ENCODE results near the gene XRCC4.

Gene XRCC4

DNA sequence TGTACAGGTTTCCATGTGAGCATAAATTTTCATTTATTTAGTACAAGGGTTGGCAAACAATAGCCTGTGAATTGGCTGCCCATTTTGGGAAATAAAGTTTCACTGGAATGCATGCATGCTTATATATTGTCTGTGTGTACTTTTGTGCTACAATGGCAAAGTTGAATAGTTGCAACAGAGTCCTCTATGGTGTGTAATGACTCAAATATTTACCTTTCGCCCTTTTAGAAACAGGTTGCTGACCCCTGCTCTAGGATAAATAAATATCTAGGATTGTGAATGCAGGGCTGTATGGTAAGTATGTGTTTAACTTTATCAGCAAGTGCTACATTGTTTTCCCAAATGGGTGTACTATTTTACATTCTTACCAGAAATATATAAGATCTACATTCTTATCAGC, 47.2 kb downstream of the XRCC4 start:
- no peak for DNase-seq

DNA sequence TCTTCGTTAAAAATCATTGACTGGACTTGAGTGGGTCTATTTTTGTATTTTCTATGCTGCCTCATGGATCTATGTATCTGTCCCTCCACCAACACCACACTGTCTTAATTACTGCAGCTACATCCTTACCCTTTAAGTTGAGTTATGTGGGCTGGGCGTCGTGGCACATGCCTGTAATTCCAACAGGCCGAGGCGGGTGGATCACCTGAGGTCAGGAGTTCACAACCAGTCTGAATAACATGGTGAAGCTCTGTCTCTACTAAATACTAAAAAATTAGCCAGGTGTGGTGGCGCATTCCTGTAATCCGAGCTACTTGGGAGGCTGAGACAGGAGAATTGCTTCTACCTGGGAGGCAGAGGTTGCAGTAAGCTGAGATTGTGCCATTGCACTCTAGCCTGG, 48.2 kb downstream of the XRCC4 start:
- no peak for DNase-seq

DNA sequence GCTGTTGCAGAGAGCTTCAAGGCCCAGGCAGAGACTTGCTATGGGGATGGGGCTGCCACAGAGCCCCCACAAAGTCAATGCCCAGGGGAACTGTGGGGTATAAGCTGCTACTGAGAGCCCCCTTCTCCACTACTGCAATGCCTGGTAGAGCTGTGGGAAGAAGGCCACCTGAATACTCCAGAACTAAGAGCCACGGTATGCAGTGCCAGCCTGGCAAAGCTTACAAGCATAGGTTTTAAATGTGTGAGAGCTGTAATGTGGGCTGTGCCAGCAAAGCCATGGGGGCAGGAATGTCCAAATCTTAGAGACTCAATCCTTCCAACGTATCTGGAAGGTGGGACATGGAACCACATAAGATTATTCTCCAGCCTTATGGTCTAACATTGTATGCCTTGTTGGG, 49.2 kb downstream of the XRCC4 start:
- no peak for DNase-seq

DNA sequence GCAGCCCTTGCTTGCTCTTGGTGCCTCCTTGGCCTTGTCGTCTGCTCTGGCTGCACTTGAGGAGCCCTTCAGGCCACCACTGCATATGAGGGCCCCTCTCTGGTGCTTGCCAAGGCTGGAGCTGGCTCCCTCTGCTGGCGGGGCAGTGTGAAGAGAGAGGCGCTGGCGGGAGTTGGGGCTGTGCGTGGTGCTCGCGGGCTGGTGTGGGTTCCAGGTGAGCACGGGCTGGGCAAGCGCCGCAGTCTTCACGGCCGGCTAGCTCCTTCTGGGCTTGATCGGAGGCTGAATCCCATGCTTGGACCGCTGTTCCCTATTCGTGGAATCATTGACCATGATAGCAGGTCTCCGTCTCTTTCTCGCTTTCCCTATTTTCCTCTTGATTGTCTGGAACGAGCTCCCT, 56.5 kb downstream of the XRCC4 start:
- DNase-seq = no peak

DNA sequence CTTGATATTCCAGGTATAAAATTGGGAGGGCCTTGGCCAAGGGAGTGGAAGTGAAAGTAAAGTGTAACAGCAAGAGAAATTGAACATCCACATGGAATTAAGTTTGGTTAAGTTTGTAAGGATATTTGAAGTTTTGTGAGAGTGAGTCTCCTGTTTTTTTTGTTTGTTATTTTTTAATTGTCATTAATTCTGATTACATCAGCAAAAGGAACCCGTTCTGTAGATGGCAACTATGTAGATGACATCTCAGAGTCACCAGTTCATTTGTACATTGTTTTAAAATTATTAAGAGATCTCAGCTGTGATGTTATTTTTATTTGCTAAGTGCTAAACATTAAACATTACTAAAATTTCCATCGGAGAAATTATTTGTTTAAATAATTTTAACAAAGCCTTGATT, 65.2 kb downstream of the XRCC4 start:
- no peak for DNase-seq

DNA sequence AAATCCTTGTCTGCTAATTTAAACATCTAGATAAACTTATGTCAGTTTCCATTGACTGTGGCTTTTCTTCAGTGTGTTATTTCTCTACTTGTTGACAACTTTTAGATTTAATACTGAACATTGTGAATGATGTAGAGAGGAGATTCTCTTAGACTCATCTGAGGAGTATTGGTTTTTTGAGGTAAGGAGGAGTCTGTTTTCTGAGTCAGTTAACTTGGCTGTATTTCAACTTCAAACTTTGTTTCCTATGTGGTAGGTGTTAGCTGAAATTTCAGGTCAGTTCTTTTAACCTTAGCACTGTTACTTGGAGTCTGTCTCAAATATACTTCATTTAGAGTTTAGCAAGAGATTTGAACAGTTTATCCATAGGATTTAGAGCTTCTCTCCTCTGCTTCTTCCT, 67.9 kb downstream of the XRCC4 start:
- no peak for DNase-seq

DNA sequence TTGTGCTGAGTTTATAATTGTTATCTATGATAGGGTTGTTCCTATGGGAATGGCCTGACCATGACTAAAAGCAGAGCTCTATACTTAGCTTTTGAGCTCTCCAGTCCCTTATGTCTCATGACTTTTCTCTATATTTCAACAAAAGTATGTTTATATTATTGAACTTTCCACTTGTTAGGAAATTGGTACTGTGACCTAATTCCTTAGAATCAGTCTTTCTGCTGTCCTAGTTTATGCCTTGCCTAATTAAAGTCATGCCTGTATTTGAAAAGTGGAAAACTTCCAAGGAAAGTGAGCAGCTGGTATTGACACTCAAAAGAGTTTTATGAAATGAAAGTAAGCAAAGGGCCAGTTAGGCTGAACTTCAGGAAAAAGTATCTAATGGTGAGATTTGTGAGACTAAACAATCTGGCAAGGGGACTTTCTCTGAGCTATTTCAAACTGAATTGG, 68.6 kb downstream of the XRCC4 start:
- no peak for DNase-seq

DNA sequence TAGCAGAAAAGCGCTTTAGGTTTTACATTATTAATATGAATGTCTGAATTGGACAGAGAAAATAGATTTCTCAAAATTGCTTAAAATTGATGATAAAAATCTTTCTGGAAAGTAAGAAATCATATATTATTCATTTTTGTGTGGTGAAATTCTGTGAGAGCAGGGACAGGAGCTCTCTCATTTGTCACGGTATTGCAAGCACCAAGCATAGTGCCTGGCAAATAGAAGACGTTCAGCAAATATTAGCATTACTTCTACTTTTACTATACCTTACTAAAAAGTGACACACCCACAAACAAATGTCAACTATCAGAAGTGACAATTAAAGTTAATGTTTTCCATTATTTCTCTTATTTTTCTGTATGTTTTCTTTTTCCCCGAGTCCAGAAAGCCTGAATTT, 69.1 kb downstream of the XRCC4 start:
- no peak for DNase-seq

DNA sequence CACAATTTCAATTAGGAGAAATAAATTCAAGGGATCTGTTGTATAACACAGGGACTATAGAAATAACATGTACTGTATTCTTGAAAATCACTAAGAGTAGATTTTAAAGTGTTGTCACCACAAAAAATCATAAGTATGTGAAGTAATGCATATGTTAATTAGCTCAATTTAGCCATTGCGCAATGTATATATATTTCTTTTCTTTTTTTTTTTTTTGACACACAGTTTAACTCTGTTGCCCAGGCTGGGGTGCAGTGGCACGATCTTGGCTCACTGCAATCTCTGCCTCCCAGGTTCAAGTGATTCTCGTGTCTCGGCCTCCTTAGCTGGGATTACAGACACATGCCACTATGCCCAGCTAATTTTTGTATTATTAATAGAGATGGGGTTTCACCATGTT, 70.2 kb downstream of the XRCC4 start:
- DNase-seq = no peak

DNA sequence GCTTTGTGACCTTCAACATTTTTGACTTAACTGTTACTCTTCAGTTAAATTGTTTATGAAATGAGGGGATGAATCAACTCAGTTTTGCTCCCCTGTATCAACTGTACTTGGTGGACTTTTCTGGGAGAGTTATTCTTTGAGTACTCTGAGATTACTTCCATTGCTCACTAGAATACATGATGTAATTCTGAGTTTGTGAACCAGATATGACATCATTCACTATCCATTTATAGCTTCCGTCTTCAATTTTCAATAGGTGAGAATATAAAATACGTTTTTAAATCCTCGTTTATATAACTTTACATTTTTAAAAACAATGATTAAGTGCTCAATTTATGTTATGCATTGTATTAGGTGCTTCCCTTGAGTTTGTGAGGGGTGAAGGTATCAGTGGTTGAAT, 71.0 kb downstream of the XRCC4 start:
- DNase-seq = no peak

DNA sequence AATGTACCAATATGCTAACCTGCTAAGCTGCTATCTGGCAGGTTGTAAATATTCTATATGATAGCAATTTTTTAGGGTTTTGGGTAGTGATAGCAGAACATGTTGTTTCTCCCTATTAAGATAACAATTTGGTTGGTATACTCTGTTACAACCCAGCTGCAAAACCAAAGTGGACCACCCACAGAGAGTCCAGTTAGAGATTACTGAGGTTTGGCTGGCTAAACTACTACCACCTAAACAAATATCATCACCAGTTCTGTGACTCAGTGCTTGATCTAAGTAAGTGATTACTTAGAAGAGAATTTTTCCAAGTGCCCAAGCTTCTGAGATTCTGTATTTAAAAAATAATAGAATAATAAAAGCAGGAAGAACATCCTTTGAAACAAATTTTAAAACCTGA, 72.3 kb downstream of the XRCC4 start:
- no peak for DNase-seq

DNA sequence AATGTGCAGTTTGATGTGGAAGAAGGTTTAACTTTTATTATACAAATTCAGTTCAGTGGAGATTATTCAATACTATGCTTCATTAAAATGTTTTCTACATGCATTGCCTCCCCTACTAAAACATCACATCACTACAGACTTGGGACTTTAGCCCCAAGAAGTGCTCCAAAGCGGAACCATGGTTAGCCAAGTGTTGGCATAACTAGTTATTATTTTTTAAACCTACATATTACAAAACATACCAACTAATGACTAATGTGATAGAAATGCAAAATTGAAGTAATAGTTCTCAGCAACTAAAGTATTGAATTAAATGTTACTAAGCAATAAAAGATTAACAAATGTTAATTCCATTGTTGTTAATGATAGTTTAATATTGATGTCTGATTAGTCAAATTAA, 74.5 kb downstream of the XRCC4 start:
- no peak for DNase-seq

DNA sequence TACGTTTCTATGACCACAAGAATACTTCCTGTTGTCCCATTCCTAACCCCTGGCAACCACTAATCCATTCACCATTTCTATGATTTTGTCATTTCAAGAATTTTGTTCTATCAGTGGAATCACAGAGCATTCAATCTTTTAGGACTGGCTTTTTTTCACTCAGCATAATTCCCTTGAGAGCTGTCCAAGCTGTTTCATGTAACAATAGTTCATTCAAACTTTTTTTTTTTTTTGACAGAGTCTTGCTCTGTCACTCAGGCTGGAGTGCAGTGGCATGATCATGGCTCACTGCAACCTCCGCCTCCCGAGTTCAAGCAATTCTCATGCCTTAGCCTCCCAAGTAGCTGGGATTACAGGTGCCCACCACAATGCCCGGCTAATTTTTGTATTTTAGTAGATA, 75.6 kb downstream of the XRCC4 start:
- DNase-seq = peak; percentile 4

DNA sequence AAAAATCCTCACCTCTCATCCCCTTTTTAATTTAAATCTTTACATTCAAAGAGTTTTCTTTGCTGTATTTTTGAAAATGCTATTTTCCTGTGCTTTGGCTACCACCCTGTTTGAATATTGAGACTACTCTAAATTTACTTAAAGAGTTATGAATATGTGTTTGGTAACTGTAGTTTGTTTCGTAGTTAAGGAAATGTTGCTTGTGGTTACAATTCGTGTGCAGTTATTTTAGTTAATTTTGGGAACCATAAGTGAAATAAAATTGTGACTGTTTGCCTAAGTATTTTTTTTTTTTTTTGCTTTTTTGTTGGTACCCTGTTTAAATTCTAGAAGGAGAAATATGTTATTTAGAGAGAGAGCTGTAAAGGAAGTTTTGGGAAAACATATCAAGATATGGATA, 78.7 kb downstream of the XRCC4 start:
- no peak for DNase-seq

DNA sequence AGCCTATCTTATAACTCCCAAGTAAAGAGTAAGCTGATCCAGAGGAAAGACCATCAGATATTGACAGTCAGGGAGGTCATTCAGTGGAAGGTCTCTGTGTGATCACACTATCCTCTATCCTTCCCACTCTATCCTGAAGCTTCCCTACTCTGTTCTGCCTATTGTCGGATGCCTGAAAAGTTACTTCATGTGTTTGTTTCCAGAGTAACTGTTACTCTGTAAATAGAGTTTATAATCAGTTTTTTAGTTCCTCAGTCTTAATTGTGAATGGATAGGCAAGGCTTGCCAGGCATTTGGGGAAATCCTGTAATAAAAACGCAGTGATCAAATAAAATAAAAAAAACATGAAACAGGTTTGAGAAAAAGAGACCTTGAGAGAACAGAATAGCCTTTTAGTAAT, 79.8 kb downstream of the XRCC4 start:
- no peak for DNase-seq

DNA sequence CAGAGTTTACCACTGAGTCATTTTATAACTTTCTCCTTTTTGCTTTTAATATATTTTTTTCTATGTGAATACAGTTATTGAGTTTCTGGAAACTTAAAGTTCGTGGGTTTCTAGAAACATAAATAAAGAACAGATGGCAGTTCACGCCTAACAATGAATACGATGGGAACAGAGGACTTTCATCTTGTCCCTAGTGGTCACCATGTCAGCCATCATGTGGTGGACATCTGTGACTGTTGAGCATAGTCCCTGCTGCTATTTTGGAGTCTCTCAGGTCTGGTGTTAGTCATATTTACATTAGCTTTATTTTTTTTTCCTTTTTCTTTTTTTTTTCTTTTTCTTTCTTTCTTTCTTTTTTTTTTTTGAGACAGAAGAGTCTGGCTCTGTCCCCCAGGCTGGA, 85.3 kb downstream of the XRCC4 start:
- DNase-seq = no peak

DNA sequence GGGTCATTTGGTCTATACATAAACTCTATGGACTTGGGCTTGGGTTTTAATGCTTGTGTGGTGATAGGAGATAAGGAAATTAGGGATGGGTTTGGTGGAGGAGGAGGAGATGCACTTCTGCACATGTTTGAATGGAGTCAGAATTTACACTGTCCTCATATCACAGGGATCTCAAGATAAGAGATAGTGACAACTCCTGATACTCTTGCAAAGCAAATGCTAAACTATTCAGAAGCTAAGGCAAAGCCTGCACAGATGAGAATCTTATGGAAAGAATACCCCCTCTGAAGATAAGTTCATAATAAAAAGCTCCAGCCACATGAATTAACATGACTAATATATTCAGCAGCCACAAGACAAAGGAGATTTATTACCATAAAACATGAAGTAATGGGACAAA, 90.2 kb downstream of the XRCC4 start:
- no peak for DNase-seq

DNA sequence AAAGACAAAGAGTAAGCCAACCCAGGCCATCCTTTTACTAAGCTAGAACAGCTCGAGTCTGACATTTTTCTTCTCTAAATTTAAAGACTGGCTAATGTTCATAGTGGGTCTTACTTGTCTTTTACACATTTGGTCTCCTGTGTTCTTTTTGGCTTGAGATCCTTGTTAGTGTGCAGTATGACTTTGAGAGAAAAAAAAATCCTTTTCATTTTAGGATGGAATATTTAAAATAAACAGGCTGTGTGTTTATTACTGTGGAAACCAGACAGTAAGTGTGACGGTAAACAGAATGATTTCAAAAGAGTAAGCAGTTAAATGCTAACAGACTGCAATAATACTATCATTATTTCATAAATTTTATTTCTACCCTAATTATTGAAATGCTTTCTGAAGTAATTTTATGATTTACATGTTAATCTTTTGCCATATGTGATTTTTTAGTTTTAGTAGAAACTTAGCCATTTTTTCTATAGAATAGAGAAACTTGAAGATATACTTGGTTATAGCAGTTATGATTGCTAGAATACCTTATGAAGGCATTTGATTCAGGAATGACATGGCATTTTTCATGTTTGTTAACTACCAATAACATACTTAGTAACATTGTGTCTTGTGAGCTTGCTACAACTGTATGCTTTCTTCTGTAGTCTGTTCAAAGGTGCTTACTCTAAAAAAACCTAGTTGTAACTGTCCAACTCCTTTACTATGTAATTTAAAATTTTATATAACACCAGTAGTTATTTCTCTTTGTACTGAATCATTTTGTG, 92.4 kb downstream of the XRCC4 start:
- no peak for DNase-seq

DNA sequence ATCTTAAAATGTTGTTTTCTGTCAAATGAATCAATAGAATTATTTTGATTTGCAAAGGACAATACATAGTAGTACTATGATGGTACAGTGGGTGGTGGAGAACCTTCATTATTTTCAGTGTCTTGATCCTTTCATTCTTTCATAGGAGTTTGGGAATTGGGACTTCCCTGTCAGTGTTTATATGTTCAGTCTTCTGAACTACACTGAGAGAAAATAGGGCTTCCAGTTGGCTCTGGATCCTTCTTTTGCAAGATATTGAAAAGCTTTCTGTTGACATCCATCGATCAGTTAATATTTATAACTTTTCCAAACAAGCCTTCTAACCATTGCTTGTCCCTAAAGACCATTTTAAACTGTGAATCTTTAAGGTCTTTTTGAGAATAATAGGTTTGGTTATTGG, 94.7 kb downstream of the XRCC4 start:
- DNase-seq = no peak

DNA sequence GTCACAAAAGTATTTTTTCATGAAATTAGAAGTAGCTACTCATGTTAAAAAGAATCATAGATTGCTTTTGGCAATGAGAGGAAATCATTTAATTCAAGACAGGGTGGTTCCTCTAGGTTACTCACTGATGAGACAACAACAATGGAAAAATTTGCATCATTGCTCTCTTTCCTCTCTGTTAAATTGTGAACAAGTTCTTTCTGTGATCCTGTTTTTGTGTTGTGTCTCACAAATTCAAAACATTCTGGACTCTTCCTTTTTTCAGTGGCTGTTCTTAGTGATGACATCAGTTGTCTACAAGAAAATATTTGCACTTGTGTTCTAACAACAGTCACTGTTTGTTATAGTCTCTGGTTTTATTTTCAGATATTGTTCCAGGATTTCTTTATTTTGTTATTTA, 95.3 kb downstream of the XRCC4 start:
- DNase-seq = no peak

DNA sequence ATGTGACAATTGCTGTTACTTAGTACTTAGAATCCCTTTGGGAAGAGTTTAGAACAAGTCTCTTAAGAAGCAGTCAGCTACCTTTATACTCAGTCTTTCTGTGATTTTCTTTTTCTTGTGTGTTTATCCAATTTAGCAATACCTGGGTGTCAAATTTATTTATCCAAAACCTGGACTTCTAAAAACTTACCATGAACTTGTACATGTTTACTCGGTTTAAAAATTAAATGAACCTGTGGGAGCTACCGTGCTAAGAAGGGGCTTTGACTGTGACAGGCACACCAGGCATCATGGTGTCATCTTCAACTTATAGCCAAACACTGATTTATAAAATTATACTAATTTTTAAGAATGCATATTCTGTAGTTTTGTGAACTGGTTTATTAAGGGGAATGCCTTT, 96.5 kb downstream of the XRCC4 start:
- DNase-seq = no peak

DNA sequence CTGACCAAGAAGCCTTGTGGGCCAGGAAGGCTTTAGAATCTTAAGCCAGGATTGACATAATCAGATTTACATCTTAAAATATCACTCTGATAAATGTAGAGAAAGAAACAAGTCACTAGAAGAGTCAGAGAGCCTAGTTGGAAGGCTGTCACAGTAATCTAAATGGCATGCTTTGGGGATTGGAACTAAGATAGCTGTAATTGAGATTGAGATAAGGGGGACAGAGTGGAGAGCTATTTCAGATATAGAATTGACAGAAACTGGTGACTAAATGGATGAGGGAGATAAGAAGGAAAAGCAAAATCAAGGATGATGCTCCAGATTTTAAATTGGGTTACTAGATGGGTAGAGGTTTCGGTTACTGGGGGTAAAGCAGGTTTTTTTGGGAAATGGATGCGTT, 100.5 kb downstream of the XRCC4 start:
- DNase-seq = no peak

DNA sequence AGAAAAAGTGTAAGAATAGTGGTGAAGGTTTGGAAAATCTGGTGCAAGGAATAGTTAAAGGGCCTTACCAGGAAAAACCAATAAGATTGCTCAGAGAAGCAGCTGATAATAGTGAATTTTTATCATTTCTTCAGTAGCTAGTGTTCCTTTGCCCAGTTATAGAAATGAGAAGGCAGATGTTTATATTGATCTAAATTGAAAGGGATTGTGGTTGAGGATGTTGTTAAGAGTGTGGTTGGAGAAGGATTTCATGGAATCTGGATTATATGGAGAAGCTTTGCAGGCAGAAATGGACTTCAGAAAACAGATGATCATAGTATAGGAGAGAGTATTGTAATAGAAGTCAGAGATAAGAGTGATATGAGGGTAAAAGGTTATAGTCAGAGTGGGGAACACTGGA, 102.6 kb downstream of the XRCC4 start:
- no peak for DNase-seq

DNA sequence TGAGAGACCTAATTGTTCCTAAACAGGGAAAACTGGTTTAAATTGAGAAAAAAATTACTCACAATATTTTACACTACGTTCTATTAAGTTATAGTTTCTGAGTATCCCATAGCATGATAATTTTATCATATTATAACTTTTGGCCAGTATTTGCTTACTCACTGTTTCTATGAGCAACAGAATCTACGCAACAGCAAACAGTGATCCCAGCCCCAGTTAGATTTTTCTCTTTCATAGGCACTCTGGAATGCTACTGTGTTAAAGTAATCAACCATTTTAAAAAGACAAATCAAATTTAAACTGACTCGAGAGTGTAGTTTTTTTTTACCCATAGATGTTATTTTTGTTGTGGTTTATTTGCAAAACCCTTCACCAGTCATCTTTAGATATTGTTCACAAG, 107.2 kb downstream of the XRCC4 start:
- DNase-seq = no peak

DNA sequence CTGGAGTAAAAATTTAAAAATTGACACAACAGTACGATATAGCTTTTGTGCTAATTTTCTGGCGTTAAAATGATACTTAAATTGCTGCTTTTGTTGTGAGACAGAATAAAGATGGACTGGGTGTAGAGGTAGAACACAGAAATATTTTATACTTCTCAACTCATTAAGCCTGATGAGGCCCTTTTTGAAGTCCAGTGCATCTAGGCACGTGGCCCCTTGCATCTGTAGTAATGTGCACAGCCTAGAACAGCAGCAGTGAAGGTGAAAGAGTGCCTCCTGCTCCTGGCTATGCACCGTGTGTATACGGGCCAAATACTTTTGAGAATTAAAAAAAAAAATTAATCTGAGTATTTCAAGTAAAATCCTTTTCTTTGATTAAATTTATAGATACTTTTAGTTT, 115.6 kb downstream of the XRCC4 start:
- DNase-seq = no peak
